Astrocyte of the cerebellum (primary cell): ENCODE measurements around the gene COX7B2.
A peak's percentile ranks its signal among the peaks of the same experiment; 100 is the strongest.

Source experiments
- DNase-seq: peaks from one replicate; pipeline ENCODE4 v3.0.0-alpha.2; 2011; ENCODE audit warnings: low read depth
- H3K4me3 ChIP-seq: 2 replicates; pipeline ENCODE4 v1.5.1; 2011; ENCODE audit warnings: mild to moderate bottlenecking, low read depth, low read length, moderate library complexity
- in situ Hi-C: cut with HindIII; loops from 2 replicates; pipeline ENCODE4 v1.10.0; 2017; ENCODE audit warnings: low sequenced_read_pairs
- TF ChIP-seq, protein P1 (sequence below): IDR thresholded peaks from 2 replicates; pipeline ENCODE4 v1.5.1; 2012; ENCODE audit warnings: low read length, low read depth, moderate library complexity, mild to moderate bottlenecking; ENCODE audit errors: missing control alignments

COX7B2 gene

DNA sequence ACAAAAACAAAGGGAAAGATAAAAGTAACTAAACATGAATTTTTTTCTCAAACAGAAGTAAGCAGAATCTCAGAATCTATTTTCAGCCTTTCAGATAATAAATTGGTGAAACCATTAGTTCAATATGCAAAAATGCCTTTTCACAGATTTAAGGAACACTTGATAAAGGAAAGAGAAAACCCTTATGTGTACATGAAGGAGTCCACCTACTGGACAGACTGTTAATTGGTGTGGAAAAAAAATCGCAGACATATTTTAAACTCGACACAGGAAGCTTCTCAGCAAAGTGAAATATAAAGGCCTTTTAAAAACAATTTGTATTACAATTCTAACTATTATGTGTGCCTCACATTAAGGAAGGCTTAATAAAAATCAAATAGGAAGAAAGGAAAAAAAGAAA lies 22.3 kb downstream of the COX7B2 start:
- TF ChIP-seq, protein P1, sequence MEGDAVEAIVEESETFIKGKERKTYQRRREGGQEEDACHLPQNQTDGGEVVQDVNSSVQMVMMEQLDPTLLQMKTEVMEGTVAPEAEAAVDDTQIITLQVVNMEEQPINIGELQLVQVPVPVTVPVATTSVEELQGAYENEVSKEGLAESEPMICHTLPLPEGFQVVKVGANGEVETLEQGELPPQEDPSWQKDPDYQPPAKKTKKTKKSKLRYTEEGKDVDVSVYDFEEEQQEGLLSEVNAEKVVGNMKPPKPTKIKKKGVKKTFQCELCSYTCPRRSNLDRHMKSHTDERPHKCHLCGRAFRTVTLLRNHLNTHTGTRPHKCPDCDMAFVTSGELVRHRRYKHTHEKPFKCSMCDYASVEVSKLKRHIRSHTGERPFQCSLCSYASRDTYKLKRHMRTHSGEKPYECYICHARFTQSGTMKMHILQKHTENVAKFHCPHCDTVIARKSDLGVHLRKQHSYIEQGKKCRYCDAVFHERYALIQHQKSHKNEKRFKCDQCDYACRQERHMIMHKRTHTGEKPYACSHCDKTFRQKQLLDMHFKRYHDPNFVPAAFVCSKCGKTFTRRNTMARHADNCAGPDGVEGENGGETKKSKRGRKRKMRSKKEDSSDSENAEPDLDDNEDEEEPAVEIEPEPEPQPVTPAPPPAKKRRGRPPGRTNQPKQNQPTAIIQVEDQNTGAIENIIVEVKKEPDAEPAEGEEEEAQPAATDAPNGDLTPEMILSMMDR = peak; percentile 38
- peak; percentile 8 for DNase-seq
- in situ Hi-C loops = no loop called here
- no peak overlapping the region for H3K4me3 ChIP-seq

DNA sequence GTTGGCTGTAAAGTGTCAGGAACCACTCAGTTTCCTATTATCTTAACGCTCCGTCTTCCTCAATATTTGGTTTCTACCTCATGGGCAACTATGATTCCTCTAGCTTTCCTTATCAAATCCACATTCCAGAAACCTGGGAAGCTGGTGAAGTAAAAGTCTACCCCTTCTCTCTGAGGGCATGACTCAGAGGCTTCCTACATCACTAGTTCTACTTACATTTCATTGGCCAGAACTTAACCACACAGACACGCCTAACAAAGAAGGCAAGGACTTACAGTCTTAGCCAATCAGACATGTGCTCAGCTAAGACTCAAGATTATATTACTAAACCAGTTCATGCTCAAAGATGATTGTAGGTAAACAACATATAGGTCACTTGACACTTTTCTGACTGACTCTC lies 30.4 kb downstream of the COX7B2 start:
- TF ChIP-seq, protein P1 = no peak
- H3K4me3 ChIP-seq = no peak overlapping the region
- in situ Hi-C loops = no loop called here
- DNase-seq = no peak

DNA sequence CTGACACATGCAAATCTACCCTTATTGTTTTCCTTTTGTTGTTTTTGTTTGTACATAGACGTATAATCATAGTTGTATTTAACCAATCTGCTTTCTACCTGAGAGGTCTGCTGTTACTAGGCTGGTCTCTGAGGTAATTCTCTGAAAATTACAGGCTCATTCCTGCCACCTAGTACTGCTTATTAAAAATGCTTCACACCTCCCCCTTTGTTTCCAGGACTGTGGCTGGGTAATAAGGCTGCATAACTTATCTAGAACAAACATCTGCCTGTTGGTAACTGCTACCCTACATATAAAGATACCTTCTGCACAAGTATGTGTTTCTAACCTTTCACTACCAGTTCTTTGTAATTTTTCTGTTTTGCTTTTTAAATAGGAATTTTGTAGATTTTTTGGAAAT lies 34.2 kb downstream of the COX7B2 start:
- in situ Hi-C loops = no loop called here
- H3K4me3 ChIP-seq = no peak overlapping the region
- no peak for DNase-seq
- TF ChIP-seq, protein P1 = no peak

DNA sequence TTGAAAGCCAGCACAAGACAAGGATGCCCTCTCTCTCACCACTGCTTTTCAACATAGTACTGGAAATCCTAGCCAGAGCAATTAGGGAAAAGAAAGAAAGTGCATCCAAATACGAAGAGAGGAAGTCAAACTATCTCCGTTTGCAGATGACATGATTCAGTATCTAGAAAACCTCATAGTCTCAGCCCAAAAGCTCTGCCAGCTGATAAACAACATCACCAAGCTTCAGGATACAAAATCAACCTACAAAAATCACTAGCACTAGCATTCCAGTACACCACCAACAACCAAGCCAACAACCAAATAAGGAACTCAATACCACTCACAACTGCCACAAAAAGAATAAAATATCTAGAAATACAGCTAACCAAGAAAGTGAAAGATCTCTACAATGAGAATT lies 38.6 kb downstream of the COX7B2 start:
- TF ChIP-seq, protein P1 = no peak
- no peak overlapping the region for H3K4me3 ChIP-seq
- no peak for DNase-seq
- in situ Hi-C loops = no loop called here

DNA sequence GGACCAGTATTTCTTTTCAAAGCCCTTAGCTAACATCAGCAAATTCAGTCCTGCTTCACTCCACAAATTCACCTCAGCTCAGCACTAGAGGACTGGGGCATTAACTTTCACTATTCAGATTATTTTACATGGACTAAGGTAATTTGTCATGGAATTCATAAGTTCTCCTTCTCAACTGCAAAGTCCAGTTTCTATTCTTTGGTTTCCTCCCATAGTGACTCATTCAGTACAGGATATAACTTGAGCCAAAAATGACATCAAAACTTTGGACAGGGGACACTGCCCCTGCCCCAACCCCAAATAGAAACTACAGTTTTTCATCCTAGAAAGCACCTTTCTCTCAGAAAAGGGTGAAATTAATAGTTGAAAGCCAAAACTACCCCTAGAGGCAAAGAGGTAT lies 52.7 kb downstream of the COX7B2 start:
- DNase-seq = no peak
- in situ Hi-C loops = no loop called here
- no peak overlapping the region for H3K4me3 ChIP-seq
- TF ChIP-seq, protein P1 = no peak

DNA sequence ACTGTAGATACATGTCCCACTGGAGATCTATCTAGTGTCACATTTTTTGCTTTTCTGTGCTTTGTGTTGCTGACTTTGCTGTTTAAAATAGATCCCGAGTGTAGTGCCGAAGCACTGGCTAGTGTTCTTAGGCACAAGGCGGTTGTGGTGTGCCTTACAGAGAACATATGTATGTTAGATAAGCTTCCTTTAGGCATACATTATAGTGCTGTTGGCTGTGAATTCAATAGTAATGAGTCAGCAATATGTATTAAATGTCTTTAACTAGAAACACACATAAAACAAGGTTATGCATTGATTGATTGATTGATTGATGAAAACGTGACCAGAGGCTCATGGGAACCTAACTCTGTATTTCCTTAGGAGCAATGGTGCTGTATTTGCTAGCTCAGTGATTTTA lies 56.2 kb downstream of the COX7B2 start:
- H3K4me3 ChIP-seq = no peak overlapping the region
- TF ChIP-seq, protein P1 = no peak
- in situ Hi-C loops = no loop called here
- no peak for DNase-seq

DNA sequence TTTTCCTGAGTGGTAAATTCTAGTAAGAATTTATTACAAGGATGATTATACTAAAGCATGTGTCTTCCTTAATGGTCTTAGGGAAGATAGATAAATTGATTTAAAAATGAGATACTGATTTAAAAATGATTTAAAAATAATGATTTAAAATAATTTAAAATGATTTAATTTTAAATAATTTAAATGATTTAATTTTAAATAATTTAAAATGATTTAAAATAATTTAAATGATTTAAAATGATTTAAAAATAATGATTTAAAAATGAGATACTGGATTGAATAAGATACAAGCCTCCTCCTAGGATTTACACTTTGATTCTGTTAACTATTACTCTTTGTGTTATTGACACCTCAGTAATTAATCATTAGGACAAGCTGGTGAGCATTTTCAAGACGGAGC lies 59.0 kb downstream of the COX7B2 start:
- in situ Hi-C loops = no loop called here
- DNase-seq = no peak
- no peak overlapping the region for H3K4me3 ChIP-seq
- TF ChIP-seq, protein P1 = no peak
